ENCODE data around the gene HNF1A.

HNF1A gene

GRCh38 chr12:120994589-120995337, 16.4 kb downstream of the HNF1A start:
- TF ChIP-seq, protein P1, sequence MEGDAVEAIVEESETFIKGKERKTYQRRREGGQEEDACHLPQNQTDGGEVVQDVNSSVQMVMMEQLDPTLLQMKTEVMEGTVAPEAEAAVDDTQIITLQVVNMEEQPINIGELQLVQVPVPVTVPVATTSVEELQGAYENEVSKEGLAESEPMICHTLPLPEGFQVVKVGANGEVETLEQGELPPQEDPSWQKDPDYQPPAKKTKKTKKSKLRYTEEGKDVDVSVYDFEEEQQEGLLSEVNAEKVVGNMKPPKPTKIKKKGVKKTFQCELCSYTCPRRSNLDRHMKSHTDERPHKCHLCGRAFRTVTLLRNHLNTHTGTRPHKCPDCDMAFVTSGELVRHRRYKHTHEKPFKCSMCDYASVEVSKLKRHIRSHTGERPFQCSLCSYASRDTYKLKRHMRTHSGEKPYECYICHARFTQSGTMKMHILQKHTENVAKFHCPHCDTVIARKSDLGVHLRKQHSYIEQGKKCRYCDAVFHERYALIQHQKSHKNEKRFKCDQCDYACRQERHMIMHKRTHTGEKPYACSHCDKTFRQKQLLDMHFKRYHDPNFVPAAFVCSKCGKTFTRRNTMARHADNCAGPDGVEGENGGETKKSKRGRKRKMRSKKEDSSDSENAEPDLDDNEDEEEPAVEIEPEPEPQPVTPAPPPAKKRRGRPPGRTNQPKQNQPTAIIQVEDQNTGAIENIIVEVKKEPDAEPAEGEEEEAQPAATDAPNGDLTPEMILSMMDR (IDR thresholded peaks at IDR 0.05): no peak
- Histone ChIP-seq H3K27ac (no peak overlapping the region), H3K4me3 (no peak overlapping the region)
- DNase-seq (ENCODE audit: low spot score): no peak

DNA sequence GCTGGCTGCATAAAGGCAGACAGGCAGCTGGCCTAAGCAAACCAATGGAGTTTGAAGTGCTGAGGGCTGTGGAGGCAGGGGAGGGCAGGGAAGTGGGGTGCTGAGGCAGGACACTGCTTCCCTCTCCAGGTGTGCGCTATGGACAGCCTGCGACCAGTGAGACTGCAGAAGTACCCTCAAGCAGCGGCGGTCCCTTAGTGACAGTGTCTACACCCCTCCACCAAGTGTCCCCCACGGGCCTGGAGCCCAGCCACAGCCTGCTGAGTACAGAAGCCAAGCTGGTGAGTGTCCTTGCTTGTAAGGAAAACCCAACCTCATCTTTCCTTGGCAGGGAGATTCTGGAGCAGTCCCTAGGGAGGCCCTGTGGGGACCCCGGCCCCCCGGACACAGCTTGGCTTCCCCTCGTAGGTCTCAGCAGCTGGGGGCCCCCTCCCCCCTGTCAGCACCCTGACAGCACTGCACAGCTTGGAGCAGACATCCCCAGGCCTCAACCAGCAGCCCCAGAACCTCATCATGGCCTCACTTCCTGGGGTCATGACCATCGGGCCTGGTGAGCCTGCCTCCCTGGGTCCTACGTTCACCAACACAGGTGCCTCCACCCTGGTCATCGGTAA, 17.9 kb downstream of the HNF1A start:
- H3K4me3 ChIP-seq: no peak overlapping the region
- DNase-seq (ENCODE audit: low spot score): no peak
- TF ChIP-seq, protein P1 (IDR thresholded peaks at IDR 0.05): no peak
- H3K27ac ChIP-seq: no peak overlapping the region

DNA sequence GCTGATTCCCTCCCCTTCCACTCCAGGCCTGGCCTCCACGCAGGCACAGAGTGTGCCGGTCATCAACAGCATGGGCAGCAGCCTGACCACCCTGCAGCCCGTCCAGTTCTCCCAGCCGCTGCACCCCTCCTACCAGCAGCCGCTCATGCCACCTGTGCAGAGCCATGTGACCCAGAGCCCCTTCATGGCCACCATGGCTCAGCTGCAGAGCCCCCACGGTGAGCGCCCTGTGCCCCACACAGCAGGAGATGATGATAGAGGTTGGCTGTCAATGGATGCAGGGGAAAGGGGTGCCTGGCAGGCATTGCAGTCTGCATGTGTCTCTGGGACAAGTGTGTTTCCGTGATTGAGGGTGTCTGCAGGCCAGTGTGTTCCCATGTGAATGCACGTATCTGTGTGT, 19.1 kb downstream of the HNF1A start:
- Histone ChIP-seq H3K4me3 (no peak overlapping the region), H3K27ac (no peak overlapping the region)
- TF ChIP-seq, protein P1 (IDR thresholded peaks at IDR 0.05): no peak
- no peak for DNase-seq (ENCODE audit: low spot score)

- TF ChIP-seq, protein P1 (IDR thresholded peaks at IDR 0.05): no peak
- Histone ChIP-seq H3K4me3 (no peak overlapping the region), H3K27ac (no peak overlapping the region)
- DNase-seq (ENCODE audit: low spot score): no peak
Observed at GRCh38 chr12:120998435-120998834, 20.1 kb downstream of the HNF1A start.

DNA sequence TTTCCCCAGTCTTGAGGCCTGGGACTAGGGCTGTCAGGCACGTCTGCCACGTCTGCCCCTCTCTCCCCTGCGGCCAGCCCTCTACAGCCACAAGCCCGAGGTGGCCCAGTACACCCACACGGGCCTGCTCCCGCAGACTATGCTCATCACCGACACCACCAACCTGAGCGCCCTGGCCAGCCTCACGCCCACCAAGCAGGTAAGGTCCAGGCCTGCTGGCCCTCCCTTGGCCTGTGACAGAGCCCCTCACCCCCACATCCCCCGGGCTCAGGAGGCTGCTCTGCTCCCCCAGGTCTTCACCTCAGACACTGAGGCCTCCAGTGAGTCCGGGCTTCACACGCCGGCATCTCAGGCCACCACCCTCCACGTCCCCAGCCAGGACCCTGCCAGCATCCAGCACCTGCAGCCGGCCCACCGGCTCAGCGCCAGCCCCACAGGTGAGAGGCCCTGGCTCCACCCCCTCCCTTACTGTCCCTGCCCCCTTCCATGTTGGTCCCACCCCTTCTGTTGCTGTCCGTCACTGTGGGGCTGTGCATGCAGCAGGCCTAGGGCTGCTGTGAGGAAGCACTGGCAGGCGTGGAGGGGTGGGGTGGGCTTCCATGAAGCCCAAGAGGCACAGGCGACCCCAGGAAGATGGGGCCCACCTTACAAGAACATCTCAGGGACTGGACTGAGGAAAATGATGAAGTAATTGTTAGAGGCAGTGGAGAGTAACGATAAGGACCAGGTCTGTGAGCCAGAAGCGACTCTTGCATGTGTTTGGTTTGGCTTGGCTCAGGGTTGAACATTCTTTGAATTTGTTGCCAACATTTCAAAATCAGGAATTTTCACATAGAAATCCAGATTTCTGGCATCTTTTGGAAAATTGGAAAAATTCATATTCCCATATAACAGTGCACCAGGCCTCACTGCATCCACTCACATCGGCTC, 21.1 kb downstream of the HNF1A start:
- no peak overlapping the region for H3K27ac ChIP-seq
- TF ChIP-seq, protein P1 (IDR thresholded peaks at IDR 0.05): no peak
- no peak overlapping the region for H3K4me3 ChIP-seq
- DNase-seq (ENCODE audit: low spot score): no peak

- H3K27ac ChIP-seq: no peak overlapping the region
- DNase-seq (ENCODE audit: low spot score): no peak
- H3K4me3 ChIP-seq: no peak overlapping the region
- TF ChIP-seq, protein P1 (IDR thresholded peaks at IDR 0.05): no peak
Observed at GRCh38 chr12:121000530-121000929, 22.2 kb downstream of the HNF1A start.

Measured in coronary artery (tissue), 2 donors.